Naive thymus-derived CD8-positive, alpha-beta T cell (primary cell): ENCODE results near the gene TMC8. TPM values are rescaled to one million over a fixed set of nuclear protein-coding genes. Genes with fewer than 3 reads are reported as not detected.
"Not testable (repeated sequence)": the region's sequence is repeated elsewhere in the genome, so short reads cannot be mapped to it uniquely, and the experiment has no call there.

Source experiments
- ATAC-seq, 2 donors: fragments of 150-1000 bp; cut with Tn5 transposase in 1 of 2; sonication (Bioruptor Pico), chemical (Tn5 transposase) in 1 of 2; 1 replicate in 1 of 2; 2 replicates in 1 of 2; pipeline ENCODE4 v1.10.0; 2021; ENCODE audit warnings: mild to moderate bottlenecking in 2 of 2, moderate library complexity in 2 of 2
- POLR2A ChIA-PET: fragments of 350-600 bp; sonication (Branson Sonifier 250); formaldehyde crosslinking; loops from one replicate; lab custom pipeline; 2021; ENCODE audit warnings: antibody characterized with exemption; lab: Charles Lee
- DNase-seq, 10 donors: peaks; one replicate each; pipeline versions ENCODE4 v3.0.0 to v3.0.0-alpha.2; 2020 to 2022
- H3K27ac Mint-ChIP-seq, 10 donors: one replicate each; pipeline ENCODE4 v1.8.0; 2020 to 2022; ENCODE audit warnings: mild to moderate bottlenecking in 10 of 10, mixed read lengths in 10 of 10, moderate library complexity in 4 of 10, inconsistent platforms in 1 of 10
- H3K27me3 Mint-ChIP-seq, 5 donors: one replicate each; pipeline ENCODE4 v1.8.0; 2021 to 2022; ENCODE audit warnings: mixed read lengths in 5 of 5
- H3K36me3 Mint-ChIP-seq, 3 donors: one replicate each; pipeline ENCODE4 v1.8.0; 2020 to 2022; ENCODE audit warnings: mixed read lengths in 3 of 3, mild to moderate bottlenecking in 2 of 3, inconsistent platforms in 1 of 3
- H3K4me1 Mint-ChIP-seq, 4 donors: one replicate each; pipeline ENCODE4 v1.8.0; 2021 to 2022; ENCODE audit warnings: mixed read lengths in 4 of 4
- H3K4me3 Mint-ChIP-seq, 10 donors: one replicate each; pipeline ENCODE4 v1.8.0; 2020 to 2022; ENCODE audit warnings: mild to moderate bottlenecking in 10 of 10, mixed read lengths in 10 of 10, moderate library complexity in 6 of 10, inconsistent platforms in 1 of 10
- H3K9me3 Mint-ChIP-seq, 9 donors: one replicate each; pipeline ENCODE4 v1.8.0; 2020 to 2022; ENCODE audit warnings: mixed read lengths in 9 of 9, mild to moderate bottlenecking in 3 of 9, inconsistent platforms in 1 of 9, moderate library complexity in 1 of 9
- polyA plus RNA-seq, 3 donors: library from polyadenylated mRNA; unstranded; fragments of 300-500 nt; fragmentation: Illumina TruSeq; gene quantifications; one replicate each; pipeline ENCODE4 v1.2.3, GENCODE V29; 2021
- total RNA-seq, 8 experiments: library from RNA in 2 of 8; stranded (reverse) in 2 of 8; gene quantifications; one replicate each; pipeline ENCODE4 v1.2.3 and lab custom pipeline; 2021 to 2026

The TMC8 gene
- total and polyA plus RNA-seq, 5 experiments from 2014 or later: 62.5 to 370 (median 141) TPM

GRCh38 chr17:78132084-78132676 is 1.6 kb downstream of the TMC8 start:
- Mint-ChIP-seq H3K4me1 (peaks cover 36 to 72% (median 64%) of the 10 kb centered on the region in 4 donors), H3K36me3 (peaks cover 9 to 58% (median 27%) of the 10 kb centered on the region in 3 donors)

GRCh38 chr17:78132767-78133178 is 2.2 kb downstream of the TMC8 start:
- DNase-seq (peak in 1 of 10 donors; percentile 61), ATAC-seq (no peak)
- H3K27ac Mint-ChIP-seq: peak overlapping the region; percentile 87 to 97 (median 90)
- peaks cover 9 to 61% (median 27%) of the 10 kb centered on the region in 3 donors for H3K36me3 Mint-ChIP-seq
- H3K27me3 Mint-ChIP-seq: no peaks in the 10 kb centered on the region
- POLR2A ChIA-PET: interaction anchor here (0.6 to 30.2 kb wide), 10 partner anchors 5 to 1172 kb away, joined by 3 to 1112 read pairs (median 12); partner anchors contain the start of genes C17orf99, SYNGR2, TMC6 and TMC8
- peaks cover 42 to 77% (median 69%) of the 10 kb centered on the region in 4 donors for H3K4me1 Mint-ChIP-seq
- peaks cover 0 to 2% (median 0%) of the 10 kb centered on the region in 9 donors for H3K9me3 Mint-ChIP-seq
- H3K4me3 Mint-ChIP-seq: peak overlapping the region; percentile 75 to 100 (median 90)

More at GRCh38 chr17:78132084-78132676, 1.6 kb downstream of the TMC8 start:
- Mint-ChIP-seq H3K4me3 (peak overlapping the region; percentile 75 to 100 (median 92)), H3K27ac (peak overlapping the region; percentile 87 to 97 (median 90)), H3K9me3 (peaks cover 0 to 2% (median 0%) of the 10 kb centered on the region in 9 donors), H3K27me3 (no peaks in the 10 kb centered on the region)
- ATAC-seq (peak; percentile 17 to 23), DNase-seq (peak; percentile 62 to 96 (median 84))
- POLR2A ChIA-PET: interaction anchor here (0.6 to 30.2 kb wide), 11 partner anchors 6 to 1171 kb away, joined by 3 to 1112 read pairs (median 5); partner anchors contain the start of genes C17orf99, CANT1, SYNGR2 and TMC6

- DNase-seq (peak in 3 of 10 donors; percentile 40 to 65 (median 41)), ATAC-seq (no peak)
- POLR2A ChIA-PET: interaction anchor here (0.6 to 30.2 kb wide), 11 partner anchors 8 to 175 kb away, joined by 3 to 1112 read pairs (median 10); partner anchors contain the start of genes SYNGR2, TMC6, TMC8 and TNRC6C
- peaks cover 45 to 83% (median 75%) of the 10 kb centered on the region in 4 donors for H3K4me1 Mint-ChIP-seq
- peak overlapping the region; percentile 87 to 97 (median 90) for H3K27ac Mint-ChIP-seq
- peaks cover 0 to 2% (median 0%) of the 10 kb centered on the region in 9 donors for H3K9me3 Mint-ChIP-seq
- peak overlapping the region; percentile 75 to 100 (median 90) for H3K4me3 Mint-ChIP-seq
- H3K27me3 Mint-ChIP-seq: no peaks in the 10 kb centered on the region
- peaks cover 9 to 60% (median 27%) of the 10 kb centered on the region in 3 donors for H3K36me3 Mint-ChIP-seq
Observed at GRCh38 chr17:78133179-78133951, 2.8 kb downstream of the TMC8 start.

GRCh38 chr17:78133971-78134898 is 3.7 kb downstream of the TMC8 start:
- H3K36me3 Mint-ChIP-seq: peaks cover 9 to 66% (median 27%) of the 10 kb centered on the region in 3 donors
- ATAC-seq (peak; percentile 19 to 27), DNase-seq (peak; percentile 64 to 93 (median 80))
- peak overlapping the region; percentile 87 to 97 (median 90) for H3K27ac Mint-ChIP-seq
- no peaks in the 10 kb centered on the region for H3K27me3 Mint-ChIP-seq
- peaks cover 49 to 86% (median 79%) of the 10 kb centered on the region in 4 donors for H3K4me1 Mint-ChIP-seq
- H3K4me3 Mint-ChIP-seq: peak overlapping the region; percentile 75 to 100 (median 90)
- peaks cover 0 to 2% (median 0%) of the 10 kb centered on the region in 9 donors for H3K9me3 Mint-ChIP-seq
- POLR2A ChIA-PET: interaction anchor here (0.6 to 30.2 kb wide), 12 partner anchors 9 to 170 kb away, joined by 3 to 1112 read pairs (median 8); partner anchors contain the start of genes TMC6 and TMC8

- Mint-ChIP-seq H3K27ac (peak overlapping the region in 6 of 10 donors; percentile 61 to 94 (median 81)), H3K36me3 (peaks cover 9 to 70% (median 27%) of the 10 kb centered on the region in 3 donors), H3K27me3 (no peaks in the 10 kb centered on the region), H3K9me3 (peaks cover 0 to 2% (median 0%) of the 10 kb centered on the region in 9 donors), H3K4me3 (peak overlapping the region in 5 of 10 donors; percentile 1 to 100 (median 54)), H3K4me1 (peaks cover 48 to 86% (median 76%) of the 10 kb centered on the region in 4 donors)
- POLR2A ChIA-PET: interaction anchor here (0.6 to 30.2 kb wide), 13 partner anchors 9 to 643 kb away, joined by 3 to 1112 read pairs (median 8); partner anchors contain the start of genes TMC6 and TMC8
- peak in 1 of 10 donors; percentile 59 for DNase-seq
- ATAC-seq: no peak
Observed at GRCh38 chr17:78134899-78135385, 4.4 kb downstream of the TMC8 start.

GRCh38 chr17:78135858-78136500 is 5.4 kb downstream of the TMC8 start:
- peaks cover 49 to 84% (median 76%) of the 10 kb centered on the region in 4 donors for H3K4me1 Mint-ChIP-seq
- ATAC-seq: no peak
- peaks cover 9 to 70% (median 25%) of the 10 kb centered on the region in 3 donors for H3K36me3 Mint-ChIP-seq
- DNase-seq: no peak
- H3K27me3 Mint-ChIP-seq: no peaks in the 10 kb centered on the region
- peak overlapping the region in 8 of 10 donors; percentile 8 to 70 (median 39) for H3K4me3 Mint-ChIP-seq
- H3K27ac Mint-ChIP-seq: peak overlapping the region; percentile 8 to 91 (median 70)
- peaks cover 0 to 2% (median 0%) of the 10 kb centered on the region in 9 donors for H3K9me3 Mint-ChIP-seq
- POLR2A ChIA-PET: interaction anchor here (0.5 to 30.2 kb wide), 8 partner anchors 9 to 790 kb away, joined by 3 to 1112 read pairs (median 6); partner anchors contain the start of genes TMC6 and TMC8

- peaks cover 0 to 2% (median 0%) of the 10 kb centered on the region in 9 donors for H3K9me3 Mint-ChIP-seq
- peak overlapping the region in 9 of 10 donors; percentile 22 to 72 (median 60) for H3K4me3 Mint-ChIP-seq
- DNase-seq (peak in 4 of 10 donors; percentile 48 to 70 (median 52)), ATAC-seq (no peak)
- H3K36me3 Mint-ChIP-seq: peaks cover 9 to 73% (median 27%) of the 10 kb centered on the region in 3 donors
- no peaks in the 10 kb centered on the region for H3K27me3 Mint-ChIP-seq
- H3K4me1 Mint-ChIP-seq: peaks cover 48 to 94% (median 86%) of the 10 kb centered on the region in 4 donors
- POLR2A ChIA-PET: interaction anchor here (0.6 to 30.2 kb wide), 10 partner anchors 9 to 177 kb away, joined by 3 to 1112 read pairs (median 4); partner anchors contain the start of genes TMC6 and TMC8
- peak overlapping the region; percentile 32 to 90 (median 81) for H3K27ac Mint-ChIP-seq
Observed at GRCh38 chr17:78137392-78138203, 7.0 kb downstream of the TMC8 start.

GRCh38 chr17:78138204-78139060 is 7.9 kb downstream of the TMC8 start:
- Mint-ChIP-seq H3K27me3 (no peaks in the 10 kb centered on the region), H3K36me3 (peaks cover 9 to 68% (median 25%) of the 10 kb centered on the region in 3 donors), H3K9me3 (peaks cover 0 to 2% (median 0%) of the 10 kb centered on the region in 9 donors), H3K27ac (peak overlapping the region in 9 of 10 donors; percentile 22 to 90 (median 81)), H3K4me3 (peak overlapping the region in 6 of 10 donors; percentile 18 to 72 (median 58)), H3K4me1 (peaks cover 47 to 94% (median 86%) of the 10 kb centered on the region in 4 donors)
- POLR2A ChIA-PET: interaction anchor here (0.6 to 30.2 kb wide), 10 partner anchors 9 to 178 kb away, joined by 3 to 1112 read pairs (median 4); partner anchors contain the start of genes TMC6 and TMC8
- ATAC-seq (no peak), DNase-seq (no peak)

GRCh38 chr17:78139861-78140168 is 9.2 kb downstream of the TMC8 start:
- not testable (repeated sequence) for H3K9me3 Mint-ChIP-seq, DNase-seq, ATAC-seq, H3K27me3 Mint-ChIP-seq
- Mint-ChIP-seq H3K27ac (peak overlapping the region; percentile 79 to 97 (median 93)), H3K4me3 (peak overlapping the region in 9 of 10 donors; percentile 55 to 78 (median 69)), H3K36me3 (peaks cover 0 to 54% (median 14%) of the 10 kb centered on the region in 3 donors), H3K4me1 (peaks cover 42 to 92% (median 86%) of the 10 kb centered on the region in 4 donors)
- POLR2A ChIA-PET: interaction anchor here (0.6 to 30.2 kb wide), 10 partner anchors 10 to 182 kb away, joined by 3 to 1112 read pairs (median 7); partner anchors contain the start of genes TMC6, TMC8 and TNRC6C
